ENCODE results near the gene CFAP97.
"Not testable (repeated sequence)": the region's sequence is repeated elsewhere in the genome, so short reads cannot be mapped to it uniquely, and the experiment has no call there.

Gene CFAP97

GRCh38 chr4:185221912-185222311, 18.1 kb upstream of the CFAP97 start:
- DNase-seq: no peak

GRCh38 chr4:185221491-185221890, 17.7 kb upstream of the CFAP97 start:
- no peak for DNase-seq

GRCh38 chr4:185219551-185220344, 15.9 kb upstream of the CFAP97 start:
- DNase-seq: no peak

GRCh38 chr4:185218312-185218711, 14.5 kb upstream of the CFAP97 start:
- DNase-seq: no peak

- DNase-seq: no peak
Observed at GRCh38 chr4:185217408-185217975, 13.7 kb upstream of the CFAP97 start.

GRCh38 chr4:185215261-185215660, 11.5 kb upstream of the CFAP97 start:
- DNase-seq: no peak

GRCh38 chr4:185213877-185214276, 10.1 kb upstream of the CFAP97 start:
- DNase-seq: no peak

GRCh38 chr4:185212581-185212980, 8.8 kb upstream of the CFAP97 start:
- no peak for DNase-seq

- no peak for DNase-seq
Observed at GRCh38 chr4:185211641-185212040, 7.8 kb upstream of the CFAP97 start.

GRCh38 chr4:185211035-185211434, 7.2 kb upstream of the CFAP97 start:
- DNase-seq: no peak

- DNase-seq: peak; percentile 15
Observed at GRCh38 chr4:185210102-185210981, 6.5 kb upstream of the CFAP97 start.

- DNase-seq: not testable (repeated sequence)
Observed at GRCh38 chr4:185209852-185210101, 6.0 kb upstream of the CFAP97 start.

- peak; percentile 79 for DNase-seq
Observed at GRCh38 chr4:185209031-185209851, 5.4 kb upstream of the CFAP97 start, which contains the start of gene SNX25. Gene SNX25 (plus strand): TSS chr4:185209598. CDS start chr4:185209827, 229 bp downstream.

- DNase-seq: no peak
Observed at GRCh38 chr4:185207466-185207865, 3.7 kb upstream of the CFAP97 start.

GRCh38 chr4:185205697-185206342, 2.0 kb upstream of the CFAP97 start:
- DNase-seq: no peak

- DNase-seq: not testable (repeated sequence)
Observed at GRCh38 chr4:185205073-185205472, 1.3 kb upstream of the CFAP97 start.

GRCh38 chr4:185204238-185204910, 574 bp upstream of the CFAP97 start:
- DNase-seq: no peak

GRCh38 chr4:185202984-185203485, 765 bp downstream of the CFAP97 start:
- no peak for DNase-seq

GRCh38 chr4:185201977-185202962, 1.5 kb downstream of the CFAP97 start:
- peak; percentile 49 for DNase-seq

- not testable (repeated sequence) for DNase-seq
Observed at GRCh38 chr4:185198189-185198588, 5.6 kb downstream of the CFAP97 start.
